GM12875 (cell line): ENCODE data around the gene OLFML2B.

ENCODE experiments used
- H3K4me3 ChIP-seq: one replicate; pipeline ENCODE4 v1.5.1; 2011; ENCODE audit warnings: low read depth, low read length, control low read depth
- TF ChIP-seq, protein P1 (sequence below): IDR thresholded peaks from 2 replicates; pipeline ENCODE4 v1.5.1; 2011; ENCODE audit warnings: low read depth, mild to moderate bottlenecking, control low read depth, inconsistent platforms, low read length, moderate library complexity, borderline replicate concordance; ENCODE audit not compliant: insufficient read depth

Gene OLFML2B

DNA sequence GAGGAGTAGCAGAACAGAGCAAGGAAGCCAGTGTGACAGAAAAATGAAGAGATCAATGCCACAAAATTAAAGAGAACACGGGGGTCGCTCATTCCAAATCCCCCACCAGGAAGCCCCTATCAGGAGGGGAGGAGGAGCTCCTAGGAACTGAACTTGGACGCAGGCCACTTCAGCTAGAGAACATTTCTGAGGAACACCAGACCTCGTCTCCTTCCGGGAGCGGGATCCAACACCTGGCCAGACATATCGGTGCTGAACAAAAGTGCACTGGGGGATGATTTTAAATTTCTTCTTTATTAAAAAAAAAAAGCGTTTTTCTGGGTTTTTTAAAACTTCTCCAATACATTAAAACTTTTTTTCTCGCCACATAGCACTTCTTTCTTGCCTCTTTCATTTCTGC, 40.8 kb downstream of the OLFML2B start:
- TF ChIP-seq, protein P1, sequence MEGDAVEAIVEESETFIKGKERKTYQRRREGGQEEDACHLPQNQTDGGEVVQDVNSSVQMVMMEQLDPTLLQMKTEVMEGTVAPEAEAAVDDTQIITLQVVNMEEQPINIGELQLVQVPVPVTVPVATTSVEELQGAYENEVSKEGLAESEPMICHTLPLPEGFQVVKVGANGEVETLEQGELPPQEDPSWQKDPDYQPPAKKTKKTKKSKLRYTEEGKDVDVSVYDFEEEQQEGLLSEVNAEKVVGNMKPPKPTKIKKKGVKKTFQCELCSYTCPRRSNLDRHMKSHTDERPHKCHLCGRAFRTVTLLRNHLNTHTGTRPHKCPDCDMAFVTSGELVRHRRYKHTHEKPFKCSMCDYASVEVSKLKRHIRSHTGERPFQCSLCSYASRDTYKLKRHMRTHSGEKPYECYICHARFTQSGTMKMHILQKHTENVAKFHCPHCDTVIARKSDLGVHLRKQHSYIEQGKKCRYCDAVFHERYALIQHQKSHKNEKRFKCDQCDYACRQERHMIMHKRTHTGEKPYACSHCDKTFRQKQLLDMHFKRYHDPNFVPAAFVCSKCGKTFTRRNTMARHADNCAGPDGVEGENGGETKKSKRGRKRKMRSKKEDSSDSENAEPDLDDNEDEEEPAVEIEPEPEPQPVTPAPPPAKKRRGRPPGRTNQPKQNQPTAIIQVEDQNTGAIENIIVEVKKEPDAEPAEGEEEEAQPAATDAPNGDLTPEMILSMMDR = no peak
- no peak overlapping the region for H3K4me3 ChIP-seq

- TF ChIP-seq, protein P1 = no peak
- no peak overlapping the region for H3K4me3 ChIP-seq
Observed at GRCh38 chr1:161982507-161982895, 41.2 kb downstream of the OLFML2B start.

DNA sequence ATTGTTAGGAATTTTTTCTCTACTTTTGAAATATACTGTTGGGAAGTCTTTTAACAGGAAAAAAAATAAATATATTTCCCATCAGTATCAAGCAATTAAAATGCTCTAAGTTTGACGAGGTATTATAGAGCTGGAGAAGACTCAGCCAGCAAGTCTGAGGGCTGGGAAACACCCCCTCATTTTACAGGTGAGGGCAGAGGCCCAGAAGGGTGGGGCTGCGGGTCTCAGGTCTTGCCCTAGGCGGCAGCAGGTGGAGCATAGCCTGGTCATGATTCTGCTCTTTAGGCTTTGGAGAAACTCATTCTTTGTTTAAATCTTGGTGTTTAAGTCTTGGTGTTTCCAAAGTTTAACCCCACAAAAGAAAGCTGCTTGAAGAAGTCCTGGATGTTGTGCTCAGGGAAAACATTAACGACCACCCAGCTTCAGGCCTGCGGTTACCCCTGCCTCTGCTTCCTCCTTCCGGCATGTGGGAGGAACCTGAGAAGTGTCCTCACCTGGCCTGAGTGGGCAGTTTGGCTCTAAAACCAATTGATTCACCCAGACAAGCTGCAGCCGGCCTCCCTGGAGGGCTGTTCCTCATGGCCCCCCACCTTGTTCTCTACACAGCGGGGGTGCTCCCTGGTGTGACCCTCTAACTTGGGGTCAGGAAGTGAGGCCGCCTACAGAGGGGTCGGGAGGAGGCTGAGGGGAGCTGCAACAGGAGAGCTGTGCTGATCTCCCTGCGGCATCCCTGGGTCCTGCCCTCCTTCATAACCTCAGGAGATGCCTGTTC, 41.7 kb downstream of the OLFML2B start:
- H3K4me3 ChIP-seq = no peak overlapping the region
- TF ChIP-seq, protein P1 = no peak

DNA sequence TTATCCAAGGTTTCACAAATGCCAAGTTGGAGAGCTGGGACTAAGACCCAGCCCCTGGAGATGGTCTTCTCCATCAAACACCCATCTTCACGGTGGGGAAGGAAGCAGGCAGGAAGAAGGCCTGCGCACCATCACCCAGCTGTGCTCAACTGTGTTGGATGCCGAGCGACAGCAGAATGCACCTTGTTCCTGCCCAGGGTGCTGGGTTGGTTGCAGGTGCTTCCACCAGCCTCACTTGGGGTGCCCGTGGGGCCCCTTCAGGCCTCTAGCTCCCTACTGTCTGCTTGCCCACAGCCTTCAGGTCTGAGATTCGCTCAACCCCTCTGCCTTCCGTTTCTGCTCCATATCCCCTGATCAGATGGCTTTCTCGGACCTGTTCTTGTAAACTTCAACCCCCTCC, 42.5 kb downstream of the OLFML2B start:
- TF ChIP-seq, protein P1 = no peak
- H3K4me3 ChIP-seq = no peak overlapping the region

DNA sequence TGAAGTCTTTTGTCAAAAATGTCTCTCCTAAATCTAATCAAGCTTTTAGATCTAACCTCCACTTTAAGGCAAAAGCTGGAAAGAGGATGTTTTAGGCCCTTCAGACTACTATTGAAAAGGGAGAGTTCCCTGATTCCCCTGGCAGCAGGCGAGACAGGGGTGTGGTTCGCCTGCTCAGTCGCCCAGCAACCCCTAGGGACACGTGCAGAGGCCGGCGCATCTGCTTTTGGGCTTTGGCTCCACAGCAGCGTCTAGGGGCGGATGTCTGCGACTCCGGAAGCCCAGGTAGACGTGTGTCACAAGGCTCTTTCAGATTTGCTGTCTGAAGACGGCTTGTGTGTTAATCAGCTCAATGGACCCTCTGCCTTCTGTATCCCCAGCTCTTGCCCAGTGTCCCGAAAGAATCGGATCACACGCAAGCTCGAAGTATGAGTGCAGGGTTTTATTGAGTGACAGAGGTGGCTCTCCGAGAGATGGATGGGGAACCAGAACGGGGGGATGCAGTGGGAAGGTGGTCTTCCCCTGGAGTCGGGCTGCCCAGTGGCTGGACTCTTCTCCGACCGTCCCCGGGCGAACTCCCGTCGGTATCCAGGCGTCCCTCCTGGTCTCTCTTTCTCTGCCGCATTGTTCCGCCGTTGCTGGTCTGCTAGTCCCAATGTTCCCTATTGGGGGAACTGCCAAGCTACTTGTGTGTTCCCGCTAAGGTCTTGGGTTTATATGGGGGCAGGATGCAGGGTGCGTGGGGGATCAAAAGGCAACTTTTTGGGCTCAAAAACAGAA, 45.5 kb downstream of the OLFML2B start:
- TF ChIP-seq, protein P1 = no peak
- H3K4me3 ChIP-seq = no peak overlapping the region

DNA sequence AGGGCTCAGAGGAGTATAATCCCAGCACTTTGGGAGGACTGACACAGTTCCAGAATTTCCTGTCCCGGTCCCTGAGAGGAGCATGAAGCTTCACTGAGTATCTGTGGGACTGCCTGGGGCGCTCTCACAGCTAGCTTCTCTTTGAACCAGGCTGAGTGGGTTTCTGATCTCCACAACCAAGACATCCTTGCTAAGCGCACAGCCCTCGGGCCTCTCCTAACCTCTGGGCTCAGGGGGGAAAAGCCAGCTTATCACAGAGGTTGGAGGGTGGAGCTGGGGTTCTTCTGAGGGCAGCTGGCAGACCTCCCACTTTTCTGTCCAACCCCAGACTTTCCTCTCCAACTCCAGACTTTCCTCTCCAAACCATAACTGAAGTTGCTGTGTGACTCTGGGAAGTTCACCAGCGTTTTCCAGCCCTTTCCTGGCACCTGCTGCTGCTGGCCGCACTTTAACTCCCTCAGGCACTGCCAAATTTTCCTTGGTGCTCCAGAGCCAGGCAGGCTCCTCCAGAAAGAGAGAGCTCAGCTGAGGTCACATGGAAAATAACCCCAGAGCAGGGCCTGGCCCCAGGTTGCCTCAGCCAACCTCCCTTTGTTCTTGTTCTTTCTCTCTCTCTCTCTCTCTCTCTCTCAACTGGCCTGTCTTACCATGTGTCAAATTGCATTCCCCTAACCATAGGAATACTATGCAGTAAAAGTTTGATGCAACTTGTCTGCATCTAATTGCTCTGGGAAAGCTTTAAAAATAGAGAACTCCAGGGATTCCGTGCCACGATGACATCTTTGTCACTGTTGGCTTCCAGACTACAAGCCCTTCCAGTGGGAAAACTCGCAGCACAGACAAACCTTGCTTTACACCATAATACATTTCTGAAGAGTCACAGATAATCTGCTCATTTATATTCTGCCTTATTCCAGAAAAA, 49.5 kb downstream of the OLFML2B start:
- no peak overlapping the region for H3K4me3 ChIP-seq
- TF ChIP-seq, protein P1 = no peak
